Ovary (tissue), 9 donors: ENCODE results near the gene DGKG. TPM values are rescaled to one million over a fixed set of nuclear protein-coding genes. Genes with fewer than 3 reads are reported as not detected.

Source experiments
- DNase-seq, 5 donors: peaks; one replicate each; pipeline ENCODE4 v3.0.0-alpha.2; 2019 to 2020
- H3K27ac ChIP-seq, 2 donors: fragments of 200-600 bp; one replicate each; pipeline versions ENCODE4 v1.5.1 to v1.8.0; 2019 to 2022
- H3K27me3 ChIP-seq: fragments of 200-600 bp; one replicate; pipeline ENCODE4 v1.8.0; 2022
- H3K36me3 ChIP-seq: fragments of 200-600 bp; sonication (generic); one replicate; pipeline ENCODE4 v1.5.1; 2019
- H3K4me1 ChIP-seq: one replicate; pipeline ENCODE4 v1.8.1; 2013; ENCODE audit warnings: mild to moderate bottlenecking, moderate library complexity; ENCODE audit not compliant: insufficient read depth
- H3K4me3 ChIP-seq: fragments of 200-600 bp; sonication (generic); one replicate; pipeline ENCODE4 v1.5.1; 2017
- H3K9me3 ChIP-seq, 2 donors: fragments of 200-600 bp in 1 of 2; sonication (generic) in 1 of 2; one replicate each; pipeline versions ENCODE4 v1.5.1 to v1.8.1; 2013 to 2019; ENCODE audit warnings: mild to moderate bottlenecking in 1 of 2, moderate library complexity in 1 of 2
- EP300 ChIP-seq: sonication (generic); formaldehyde crosslinking; IDR thresholded peaks from one replicate; pipeline ENCODE4 v1.6.1; 2017; ENCODE audit warnings: antibody characterized with exemption
- POLR2A ChIP-seq: fragments of 450-650 bp; IDR thresholded peaks from one replicate; pipeline ENCODE4 v1.6.1; 2017; ENCODE audit warnings: antibody characterized with exemption, mild to moderate bottlenecking, moderate library complexity
- WGBS, 3 donors: extraction: QIAGEN DNeasy Blood & Tissue Kit in 1 of 3; methylation state at CpG; one replicate each; pipeline versions ENCODE4 v1.1.5 to v1.1.7; 2013 to 2017; 5-methylcytosine and 5-hydroxymethylcytosine counted together
- intact Hi-C, 4 donors: fragments of 100-400 bp; cut with DNase I; formaldehyde crosslinking; loops; one replicate each; pipeline versions ENCODE4 v1.11.0 to v1.15.1; 2022 to 2023
- polyA plus RNA-seq, 2 donors: library from polyadenylated mRNA; stranded (reverse); fragments of 200-250 nt in 1 of 2; fragments of 350-450 nt in 1 of 2; fragmentation: Illumina TruSeq in 1 of 2; extraction: RNeasy Lipid Tissue Mini Kit (QIAGEN cat#74804) in 1 of 2; gene quantifications; one replicate each; pipeline ENCODE4 v1.2.3, GENCODE V29; 2013 to 2014
- total RNA-seq, 7 donors: library from RNA; depleted of rRNA in 2 of 7; stranded (reverse); fragments of >200 nt in 2 of 7; fragmentation: NEBNext Ultra II Directional in 3 of 7; extraction: Animal tissue kit (Norgen Biotek cat#: 25700) in 3 of 7; gene quantifications; one replicate each; pipeline versions ENCODE4 v1.1.0 to v1.2.4, GENCODE V29; 2016 to 2023
- TF ChIP-seq, protein P1 (sequence below), 3 donors: fragments of 450-650 bp in 2 of 3; fragments of 200-600 bp in 1 of 3; IDR thresholded peaks; one replicate each; pipeline versions ENCODE4 v1.5.1 to v1.8.0; 2016 to 2022; ENCODE audit warnings: antibody characterized with exemption in 3 of 3, mild to moderate bottlenecking in 1 of 3
- donor health status: DM: no; HTN: no; CAD: no; lungs with moderate emphysema.
- donor health status: DM: no; HTN: no; CAD: no.
- donor health status: Bipolar disorder and iron deficiency.
- donor health status: DM: yes; HTN: yes; CAD: no.
- donor health status: DM: no; HTN: no; CAD: no.
- donor health status: DM: yes; HTN: yes; CAD: no.

Gene DGKG
- total and polyA plus RNA-seq, 9 donors = 1.0 to 7.0 (median 4.1) TPM

- WGBS, 3 donors = 73 to 78% (median 73%) methylated on average over 1 of the region's 1 CpG
- Histone ChIP-seq H3K27ac (no peak overlapping the region), H3K9me3 (no peaks in the 10 kb centered on the region), H3K27me3 (no peaks in the 10 kb centered on the region), H3K4me3 (no peak overlapping the region), H3K36me3 (no peaks in the 10 kb centered on the region), H3K4me1 (no peaks in the 10 kb centered on the region)
- DNase-seq = no peak
- intact Hi-C loops = no loop called here
- TF ChIP-seq EP300 (no peak), POLR2A (no peak)
- TF ChIP-seq, protein P1, sequence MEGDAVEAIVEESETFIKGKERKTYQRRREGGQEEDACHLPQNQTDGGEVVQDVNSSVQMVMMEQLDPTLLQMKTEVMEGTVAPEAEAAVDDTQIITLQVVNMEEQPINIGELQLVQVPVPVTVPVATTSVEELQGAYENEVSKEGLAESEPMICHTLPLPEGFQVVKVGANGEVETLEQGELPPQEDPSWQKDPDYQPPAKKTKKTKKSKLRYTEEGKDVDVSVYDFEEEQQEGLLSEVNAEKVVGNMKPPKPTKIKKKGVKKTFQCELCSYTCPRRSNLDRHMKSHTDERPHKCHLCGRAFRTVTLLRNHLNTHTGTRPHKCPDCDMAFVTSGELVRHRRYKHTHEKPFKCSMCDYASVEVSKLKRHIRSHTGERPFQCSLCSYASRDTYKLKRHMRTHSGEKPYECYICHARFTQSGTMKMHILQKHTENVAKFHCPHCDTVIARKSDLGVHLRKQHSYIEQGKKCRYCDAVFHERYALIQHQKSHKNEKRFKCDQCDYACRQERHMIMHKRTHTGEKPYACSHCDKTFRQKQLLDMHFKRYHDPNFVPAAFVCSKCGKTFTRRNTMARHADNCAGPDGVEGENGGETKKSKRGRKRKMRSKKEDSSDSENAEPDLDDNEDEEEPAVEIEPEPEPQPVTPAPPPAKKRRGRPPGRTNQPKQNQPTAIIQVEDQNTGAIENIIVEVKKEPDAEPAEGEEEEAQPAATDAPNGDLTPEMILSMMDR (IDR thresholded peaks at IDR 0.05) = no peak
Measured at GRCh38 chr3:186329589-186329988, 32.4 kb downstream of the DGKG start.

DNA sequence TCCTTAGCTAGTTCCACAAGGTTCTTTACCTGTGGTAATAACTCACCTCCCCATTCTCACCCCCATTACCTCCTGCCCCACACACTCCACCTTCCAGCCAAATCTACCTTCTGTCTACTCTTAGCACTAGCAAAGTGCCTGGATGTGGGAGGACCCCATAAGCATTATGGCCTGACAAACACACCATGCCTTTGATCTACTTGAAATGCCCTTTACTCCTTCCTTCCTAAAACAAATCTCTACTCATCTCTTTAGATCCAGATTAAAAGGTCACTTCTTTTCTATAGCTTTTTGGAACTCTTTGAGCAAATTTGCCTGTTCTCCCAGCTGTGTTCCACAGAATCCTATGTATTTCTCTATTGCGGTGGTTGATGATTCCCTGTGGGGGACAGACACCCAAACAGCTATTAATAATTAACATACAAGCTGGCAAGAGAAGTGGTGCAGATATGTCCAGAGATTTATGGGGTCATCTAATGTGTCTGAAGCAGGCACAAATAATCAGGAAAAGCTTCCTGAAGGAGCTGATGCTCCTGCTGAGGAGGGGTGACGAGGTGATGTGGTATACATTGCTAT, 34.0 kb downstream of the DGKG start:
- DNase-seq = no peak
- Histone ChIP-seq H3K4me1 (no peaks in the 10 kb centered on the region), H3K36me3 (no peaks in the 10 kb centered on the region), H3K27me3 (no peaks in the 10 kb centered on the region), H3K27ac (no peak overlapping the region), H3K9me3 (no peaks in the 10 kb centered on the region), H3K4me3 (no peak overlapping the region)
- TF ChIP-seq POLR2A (no peak), EP300 (no peak)
- TF ChIP-seq, protein P1 (IDR thresholded peaks at IDR 0.05) = no peak
- intact Hi-C loops = loop anchor here in 1 of 4 donors (2.0 kb wide), 1 partner anchor 55 kb away; no protein-coding TSS in a partner anchor
- WGBS, 3 donors = 75 to 82% (median 76%) methylated on average over 2 of the region's 2 CpGs

GRCh38 chr3:186322761-186323160, 39.3 kb downstream of the DGKG start:
- intact Hi-C loops = no loop called here
- 50 to 65% (median 57%) methylated on average over 5 of the region's 5 CpGs for WGBS, 3 donors
- no peaks in the 10 kb centered on the region for H3K36me3 ChIP-seq
- no peaks in the 10 kb centered on the region for H3K4me1 ChIP-seq
- no peak for TF ChIP-seq POLR2A
- TF ChIP-seq, protein P1 (IDR thresholded peaks at IDR 0.05) = no peak
- no peak for TF ChIP-seq EP300
- H3K9me3 ChIP-seq = no peaks in the 10 kb centered on the region
- no peaks in the 10 kb centered on the region for H3K27me3 ChIP-seq
- no peak for DNase-seq
- no peak overlapping the region for H3K27ac ChIP-seq
- no peak overlapping the region for H3K4me3 ChIP-seq

GRCh38 chr3:186321746-186322145, 40.3 kb downstream of the DGKG start:
- no peaks in the 10 kb centered on the region for H3K9me3 ChIP-seq
- H3K4me3 ChIP-seq = no peak overlapping the region
- H3K27ac ChIP-seq = no peak overlapping the region
- TF ChIP-seq POLR2A (no peak), EP300 (no peak)
- TF ChIP-seq, protein P1 (IDR thresholded peaks at IDR 0.05) = no peak
- no peaks in the 10 kb centered on the region for H3K36me3 ChIP-seq
- intact Hi-C loops = no loop called here
- 60 to 73% (median 72%) methylated on average over 3 of the region's 3 CpGs for WGBS, 3 donors
- H3K4me1 ChIP-seq = no peaks in the 10 kb centered on the region
- no peak for DNase-seq
- H3K27me3 ChIP-seq = no peaks in the 10 kb centered on the region
